ENCODE data around the gene MSI2.
A peak's percentile ranks its signal among the peaks of the same experiment; 100 is the strongest.

The MSI2 gene

DNA sequence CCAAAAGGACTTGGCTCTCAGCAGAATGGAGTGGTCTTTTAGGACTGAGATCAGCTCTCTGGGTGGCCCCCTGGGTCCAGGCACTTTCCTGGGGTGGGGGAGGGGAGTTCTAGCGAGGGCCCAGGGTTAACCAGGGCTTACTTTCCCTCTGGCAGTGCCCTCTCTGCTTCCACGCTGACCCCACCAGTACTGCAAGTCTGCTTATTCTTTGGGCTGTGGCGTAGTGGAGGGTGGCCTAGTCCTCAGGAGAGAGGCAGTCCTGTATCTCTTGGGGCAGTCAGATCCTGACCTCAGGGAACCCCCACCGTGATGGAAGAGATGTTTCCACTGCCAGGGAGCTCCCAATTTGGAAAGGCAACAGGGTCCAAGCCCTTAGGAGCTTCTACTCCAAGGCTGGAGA, 409.4 kb downstream of the MSI2 start:
- H4K91ac ChIP-seq (ENCODE audit: low read depth, low read length) = peak overlapping the region; percentile 13
- no peak overlapping the region for H3K9ac ChIP-seq (ENCODE audit: low read length)
- peaks cover 2% of the 10 kb centered on the region for H3K79me2 ChIP-seq (ENCODE audit: control insufficient read depth, insufficient read depth, low read length, poor library complexity)
- H3K4ac ChIP-seq (ENCODE audit: low read depth, low read length) = no peak overlapping the region
- peaks cover 6% of the 10 kb centered on the region for H3K79me1 ChIP-seq (ENCODE audit: low read length)
- no peak overlapping the region for H3K4me2 ChIP-seq (ENCODE audit: low read length)
- H3K18ac ChIP-seq (ENCODE audit: low read length) = no peak overlapping the region
- peaks cover 7% of the 10 kb centered on the region in 2 experiments for H3K36me3 ChIP-seq (ENCODE audit: control insufficient read depth in 1 of 2, insufficient read depth in 2 of 2, low read length in 2 of 2)
- no peak overlapping the region for H2AK5ac ChIP-seq (ENCODE audit: low read length)
- no peaks in the 10 kb centered on the region for H3K27me3 ChIP-seq (ENCODE audit: insufficient read depth, low read length)
- no peak for DNase-seq
- H3K9me3 ChIP-seq (ENCODE audit: insufficient read depth, low read depth, low read length) = no peaks in the 10 kb centered on the region
- H3K4me3 ChIP-seq (ENCODE audit: low read depth, low read length) = no peak overlapping the region
- H2BK5ac ChIP-seq (ENCODE audit: low read depth, low read length, poor library complexity) = no peak overlapping the region
- H3K27ac ChIP-seq (ENCODE audit: low read depth, low read length) = no peak overlapping the region
- no peak overlapping the region for H2BK12ac ChIP-seq (ENCODE audit: low read length)
- H4K8ac ChIP-seq (ENCODE audit: low read depth, low read length) = no peak overlapping the region
- no peak overlapping the region for H2BK120ac ChIP-seq (ENCODE audit: insufficient read depth, low read length, poor library complexity)
- H3K4me1 ChIP-seq (ENCODE audit: control insufficient read depth in 1 of 2, insufficient read depth in 2 of 2, low read length in 2 of 2) = peaks cover 6 to 9% of the 10 kb centered on the region in 2 experiments
- no peak overlapping the region for H3K14ac ChIP-seq (ENCODE audit: low read length)
- no peak overlapping the region for H4K12ac ChIP-seq (ENCODE audit: low read depth, low read length)
- H3K23ac ChIP-seq (ENCODE audit: low read length) = no peak overlapping the region
- no CpG with 5 or more reads among the region's 4 CpGs for WGBS (ENCODE audit: extremely low coverage, insufficient coverage, insufficient read length)
- H2AFZ ChIP-seq (ENCODE audit: insufficient read depth, low read length, poor library complexity) = no peak overlapping the region

GRCh38 chr17:57666201-57666870, 410.0 kb downstream of the MSI2 start:
- peak overlapping the region; percentile 8 for H4K91ac ChIP-seq (ENCODE audit: low read depth, low read length)
- no peaks in the 10 kb centered on the region for H3K27me3 ChIP-seq (ENCODE audit: insufficient read depth, low read length)
- no peak overlapping the region for H2BK5ac ChIP-seq (ENCODE audit: low read depth, low read length, poor library complexity)
- H3K79me1 ChIP-seq (ENCODE audit: low read length) = peaks cover 6% of the 10 kb centered on the region
- no peak overlapping the region for H3K4ac ChIP-seq (ENCODE audit: low read depth, low read length)
- no peak for DNase-seq
- no peak overlapping the region for H2BK120ac ChIP-seq (ENCODE audit: insufficient read depth, low read length, poor library complexity)
- no peak overlapping the region for H3K9ac ChIP-seq (ENCODE audit: low read length)
- H2BK12ac ChIP-seq (ENCODE audit: low read length) = no peak overlapping the region
- H3K9me3 ChIP-seq (ENCODE audit: insufficient read depth, low read depth, low read length) = no peaks in the 10 kb centered on the region
- H3K23ac ChIP-seq (ENCODE audit: low read length) = no peak overlapping the region
- H3K36me3 ChIP-seq (ENCODE audit: control insufficient read depth in 1 of 2, insufficient read depth in 2 of 2, low read length in 2 of 2) = peaks cover 7% of the 10 kb centered on the region in 2 experiments
- H3K18ac ChIP-seq (ENCODE audit: low read length) = no peak overlapping the region
- no CpG with 5 or more reads among the region's 5 CpGs for WGBS (ENCODE audit: extremely low coverage, insufficient coverage, insufficient read length)
- no peak overlapping the region for H4K12ac ChIP-seq (ENCODE audit: low read depth, low read length)
- peaks cover 6 to 9% of the 10 kb centered on the region in 2 experiments for H3K4me1 ChIP-seq (ENCODE audit: control insufficient read depth in 1 of 2, insufficient read depth in 2 of 2, low read length in 2 of 2)
- no peak overlapping the region for H3K4me3 ChIP-seq (ENCODE audit: low read depth, low read length)
- H3K4me2 ChIP-seq (ENCODE audit: low read length) = no peak overlapping the region
- H2AFZ ChIP-seq (ENCODE audit: insufficient read depth, low read length, poor library complexity) = no peak overlapping the region
- no peak overlapping the region for H4K8ac ChIP-seq (ENCODE audit: low read depth, low read length)
- no peak overlapping the region for H3K27ac ChIP-seq (ENCODE audit: low read depth, low read length)
- H3K79me2 ChIP-seq (ENCODE audit: control insufficient read depth, insufficient read depth, low read length, poor library complexity) = peaks cover 2% of the 10 kb centered on the region
- no peak overlapping the region for H2AK5ac ChIP-seq (ENCODE audit: low read length)
- no peak overlapping the region for H3K14ac ChIP-seq (ENCODE audit: low read length)

DNA sequence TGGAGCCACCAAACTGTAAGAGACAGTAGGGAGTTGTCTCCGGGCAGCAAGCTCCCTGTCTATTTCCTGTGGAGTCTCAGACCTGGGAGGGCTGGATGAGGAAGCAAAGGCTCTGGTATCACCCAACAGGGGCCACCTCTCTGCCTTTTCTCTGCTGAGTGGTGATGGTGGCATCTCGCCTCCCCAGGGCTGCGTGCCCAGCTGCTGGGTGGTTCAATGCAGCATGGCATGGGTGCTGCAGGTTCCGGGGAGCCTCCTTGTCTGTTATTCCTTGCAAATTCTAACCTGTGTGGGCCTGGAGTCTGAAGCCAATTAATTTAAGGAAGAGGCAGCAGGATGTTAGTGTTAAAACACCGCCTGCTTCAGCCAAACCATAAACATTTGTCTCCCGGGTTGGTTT, 410.6 kb downstream of the MSI2 start:
- H3K79me2 ChIP-seq (ENCODE audit: control insufficient read depth, insufficient read depth, low read length, poor library complexity) = peaks cover 2% of the 10 kb centered on the region
- H3K9ac ChIP-seq (ENCODE audit: low read length) = no peak overlapping the region
- no peak overlapping the region for H2BK5ac ChIP-seq (ENCODE audit: low read depth, low read length, poor library complexity)
- peak overlapping the region; percentile 8 for H4K91ac ChIP-seq (ENCODE audit: low read depth, low read length)
- no peak overlapping the region for H3K18ac ChIP-seq (ENCODE audit: low read length)
- no CpG with 5 or more reads among the region's 6 CpGs for WGBS (ENCODE audit: extremely low coverage, insufficient coverage, insufficient read length)
- no peaks in the 10 kb centered on the region for H3K9me3 ChIP-seq (ENCODE audit: insufficient read depth, low read depth, low read length)
- H3K79me1 ChIP-seq (ENCODE audit: low read length) = peaks cover 6% of the 10 kb centered on the region
- H2AK5ac ChIP-seq (ENCODE audit: low read length) = no peak overlapping the region
- peaks cover 6 to 13% of the 10 kb centered on the region in 2 experiments for H3K4me1 ChIP-seq (ENCODE audit: control insufficient read depth in 1 of 2, insufficient read depth in 2 of 2, low read length in 2 of 2)
- no peak for DNase-seq
- H3K4ac ChIP-seq (ENCODE audit: low read depth, low read length) = no peak overlapping the region
- no peak overlapping the region for H3K27ac ChIP-seq (ENCODE audit: low read depth, low read length)
- H4K8ac ChIP-seq (ENCODE audit: low read depth, low read length) = no peak overlapping the region
- no peak overlapping the region for H2BK120ac ChIP-seq (ENCODE audit: insufficient read depth, low read length, poor library complexity)
- H3K27me3 ChIP-seq (ENCODE audit: insufficient read depth, low read length) = no peaks in the 10 kb centered on the region
- H4K12ac ChIP-seq (ENCODE audit: low read depth, low read length) = no peak overlapping the region
- no peak overlapping the region for H3K23ac ChIP-seq (ENCODE audit: low read length)
- H2AFZ ChIP-seq (ENCODE audit: insufficient read depth, low read length, poor library complexity) = no peak overlapping the region
- no peak overlapping the region for H2BK12ac ChIP-seq (ENCODE audit: low read length)
- H3K36me3 ChIP-seq (ENCODE audit: control insufficient read depth in 1 of 2, insufficient read depth in 2 of 2, low read length in 2 of 2) = peaks cover 7% of the 10 kb centered on the region in 2 experiments
- H3K4me2 ChIP-seq (ENCODE audit: low read length) = no peak overlapping the region
- no peak overlapping the region for H3K14ac ChIP-seq (ENCODE audit: low read length)
- H3K4me3 ChIP-seq (ENCODE audit: low read depth, low read length) = no peak overlapping the region

GRCh38 chr17:57667461-57667923, 411.2 kb downstream of the MSI2 start:
- H2BK12ac ChIP-seq (ENCODE audit: low read length) = no peak overlapping the region
- no peak overlapping the region for H3K18ac ChIP-seq (ENCODE audit: low read length)
- no CpG with 5 or more reads among the region's 6 CpGs for WGBS (ENCODE audit: extremely low coverage, insufficient coverage, insufficient read length)

More at GRCh38 chr17:57667461-57667923, 411.2 kb downstream of the MSI2 start:
- Histone ChIP-seq H3K4ac (ENCODE audit: low read depth, low read length) (no peak overlapping the region), H3K79me1 (ENCODE audit: low read length) (peaks cover 6% of the 10 kb centered on the region), H4K12ac (ENCODE audit: low read depth, low read length) (no peak overlapping the region), H2AFZ (ENCODE audit: insufficient read depth, low read length, poor library complexity) (no peak overlapping the region), H2BK5ac (ENCODE audit: low read depth, low read length, poor library complexity) (peak overlapping the region; percentile 21), H4K8ac (ENCODE audit: low read depth, low read length) (no peak overlapping the region), H3K79me2 (ENCODE audit: control insufficient read depth, insufficient read depth, low read length, poor library complexity) (peaks cover 2% of the 10 kb centered on the region), H2BK120ac (ENCODE audit: insufficient read depth, low read length, poor library complexity) (no peak overlapping the region), H3K36me3 (ENCODE audit: control insufficient read depth in 1 of 2, insufficient read depth in 2 of 2, low read length in 2 of 2) (peaks cover 7% of the 10 kb centered on the region in 2 experiments), H4K91ac (ENCODE audit: low read depth, low read length) (peak overlapping the region; percentile 39), H3K4me2 (ENCODE audit: low read length) (no peak overlapping the region), H3K9me3 (ENCODE audit: insufficient read depth, low read depth, low read length) (no peaks in the 10 kb centered on the region), H3K23ac (ENCODE audit: low read length) (no peak overlapping the region), H3K14ac (ENCODE audit: low read length) (no peak overlapping the region), H3K27ac (ENCODE audit: low read depth, low read length) (no peak overlapping the region), H2AK5ac (ENCODE audit: low read length) (no peak overlapping the region), H3K9ac (ENCODE audit: low read length) (no peak overlapping the region), H3K27me3 (ENCODE audit: insufficient read depth, low read length) (no peaks in the 10 kb centered on the region), H3K4me1 (ENCODE audit: control insufficient read depth in 1 of 2, insufficient read depth in 2 of 2, low read length in 2 of 2) (peaks cover 8 to 16% of the 10 kb centered on the region in 2 experiments), H3K4me3 (ENCODE audit: low read depth, low read length) (no peak overlapping the region)
- no peak for DNase-seq
